HUES48 (cell line): Measurements from ENCODE around the gene COQ2.
A peak's percentile ranks its signal among the peaks of the same experiment; 100 is the strongest.
"Not testable (repeated sequence)": the region's sequence is repeated elsewhere in the genome, so short reads cannot be mapped to it uniquely, and the experiment has no call there.

ENCODE experiments used
- H3K27ac ChIP-seq: one replicate; pipeline ENCODE4 v1.7.0; 2013; ENCODE audit warnings: low read depth, low read length, inconsistent platforms
- H3K27me3 ChIP-seq: 2 replicates; pipeline ENCODE4 v1.6.1; 2013; ENCODE audit warnings: mild to moderate bottlenecking, low read length; ENCODE audit not compliant: control insufficient read depth, insufficient read depth
- H3K36me3 ChIP-seq: 2 replicates; pipeline ENCODE4 v1.6.1; 2013; ENCODE audit warnings: low read length; ENCODE audit not compliant: control insufficient read depth, insufficient read depth
- H3K4me1 ChIP-seq: 2 replicates; pipeline ENCODE4 v1.6.1; 2013; ENCODE audit warnings: mild to moderate bottlenecking, low read length; ENCODE audit not compliant: control insufficient read depth, insufficient read depth
- H3K4me3 ChIP-seq: 2 replicates; pipeline ENCODE4 v1.5.1; 2013; ENCODE audit warnings: mild to moderate bottlenecking, low read depth, low read length
- H3K9ac ChIP-seq: 2 replicates; pipeline ENCODE4 v1.6.1; 2013; ENCODE audit warnings: mild to moderate bottlenecking, low read depth, low read length, moderate library complexity
- H3K9me3 ChIP-seq: 2 replicates; pipeline ENCODE4 v1.6.1; 2013; ENCODE audit warnings: low read length; ENCODE audit not compliant: control insufficient read depth, insufficient read depth

The COQ2 gene

DNA sequence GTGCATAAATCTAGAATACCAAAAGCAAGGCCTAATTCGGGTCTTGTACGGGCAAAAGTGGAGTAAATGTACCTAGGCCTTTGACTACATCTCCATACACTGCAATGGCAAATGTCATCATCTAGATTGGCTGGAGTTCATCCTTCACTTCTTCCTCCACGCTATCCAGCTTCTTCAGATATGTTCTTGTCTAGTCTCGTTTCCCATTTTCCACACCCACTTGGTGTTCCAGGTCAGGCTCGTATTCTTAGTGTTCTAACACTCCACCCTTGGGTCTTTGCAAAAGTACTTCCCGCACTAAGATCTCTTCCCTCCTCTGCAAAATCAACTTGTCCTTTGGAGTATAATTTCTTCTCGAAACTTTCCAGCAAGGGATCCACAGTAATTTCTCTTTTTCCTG lies 1.4 kb downstream of the COQ2 start:
- no peaks in the 10 kb centered on the region for H3K9me3 ChIP-seq
- peaks cover 7% of the 10 kb centered on the region; the same call in 1 of the 2 replicates for H3K36me3 ChIP-seq
- H3K4me3 ChIP-seq, result peak overlapping the region; percentile 87; the same call in 1 of the 2 replicates
- H3K27me3 ChIP-seq, result peaks cover 12% of the 10 kb centered on the region
- peaks cover 6% of the 10 kb centered on the region; the same call in 1 of the 2 replicates for H3K4me1 ChIP-seq
- no peak overlapping the region for H3K27ac ChIP-seq
- no peak overlapping the region for H3K9ac ChIP-seq

DNA sequence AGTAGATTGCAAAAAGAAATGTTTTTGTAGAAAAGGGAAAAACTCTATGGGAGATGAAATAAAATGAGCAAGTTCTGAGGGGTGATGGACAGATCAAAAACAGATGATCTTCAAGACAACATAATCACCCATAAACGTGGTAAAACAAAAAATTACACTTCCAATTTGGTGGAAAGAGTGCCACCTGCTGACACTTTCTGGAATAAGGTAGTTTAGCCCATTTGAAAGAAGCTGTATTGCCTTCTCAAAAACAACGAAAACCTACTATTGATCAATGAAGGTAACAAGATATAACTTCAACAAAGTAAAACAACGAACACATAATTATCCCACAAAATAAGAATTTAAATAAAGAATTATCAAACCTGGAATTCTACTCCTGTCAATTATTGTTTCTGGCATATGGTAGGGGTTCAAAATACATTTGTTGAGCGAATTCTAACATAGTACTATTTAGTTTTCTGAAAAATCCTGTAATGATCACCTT lies 2.5 kb downstream of the COQ2 start:
- H3K27ac ChIP-seq, result no peak overlapping the region
- H3K4me1 ChIP-seq, result peaks cover 6% of the 10 kb centered on the region; the same call in 1 of the 2 replicates
- no peaks in the 10 kb centered on the region for H3K9me3 ChIP-seq
- H3K36me3 ChIP-seq, result peaks cover 11% of the 10 kb centered on the region; the same call in 1 of the 2 replicates
- H3K27me3 ChIP-seq, result peaks cover 12% of the 10 kb centered on the region
- no peak overlapping the region for H3K4me3 ChIP-seq
- H3K9ac ChIP-seq, result no peak overlapping the region

DNA sequence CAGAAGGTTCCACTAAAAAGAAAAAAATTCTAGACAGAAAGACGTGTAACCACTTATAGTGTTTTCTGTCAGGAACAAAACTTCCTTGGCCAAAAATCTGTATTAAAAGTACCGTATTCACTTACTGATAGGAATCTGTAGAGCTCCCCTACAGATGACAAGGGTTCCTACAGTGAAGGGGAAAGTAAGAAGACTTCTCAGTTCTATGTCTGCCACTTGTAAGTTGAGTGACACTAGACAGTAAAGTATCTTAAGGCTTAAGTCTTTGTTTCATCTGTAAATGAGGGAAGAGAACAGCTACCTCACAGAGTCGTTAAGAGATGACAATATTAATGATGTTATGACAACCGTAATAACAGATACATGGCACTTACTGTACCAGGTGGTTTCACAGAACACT lies 3.3 kb downstream of the COQ2 start:
- Histone ChIP-seq H3K27ac (no peak overlapping the region), H3K4me1 (peaks cover 6% of the 10 kb centered on the region; the same call in 1 of the 2 replicates), H3K36me3 (peaks cover 14% of the 10 kb centered on the region; the same call in 1 of the 2 replicates), H3K27me3 (peaks cover 12% of the 10 kb centered on the region), H3K9ac (no peak overlapping the region), H3K9me3 (no peaks in the 10 kb centered on the region), H3K4me3 (no peak overlapping the region)

DNA sequence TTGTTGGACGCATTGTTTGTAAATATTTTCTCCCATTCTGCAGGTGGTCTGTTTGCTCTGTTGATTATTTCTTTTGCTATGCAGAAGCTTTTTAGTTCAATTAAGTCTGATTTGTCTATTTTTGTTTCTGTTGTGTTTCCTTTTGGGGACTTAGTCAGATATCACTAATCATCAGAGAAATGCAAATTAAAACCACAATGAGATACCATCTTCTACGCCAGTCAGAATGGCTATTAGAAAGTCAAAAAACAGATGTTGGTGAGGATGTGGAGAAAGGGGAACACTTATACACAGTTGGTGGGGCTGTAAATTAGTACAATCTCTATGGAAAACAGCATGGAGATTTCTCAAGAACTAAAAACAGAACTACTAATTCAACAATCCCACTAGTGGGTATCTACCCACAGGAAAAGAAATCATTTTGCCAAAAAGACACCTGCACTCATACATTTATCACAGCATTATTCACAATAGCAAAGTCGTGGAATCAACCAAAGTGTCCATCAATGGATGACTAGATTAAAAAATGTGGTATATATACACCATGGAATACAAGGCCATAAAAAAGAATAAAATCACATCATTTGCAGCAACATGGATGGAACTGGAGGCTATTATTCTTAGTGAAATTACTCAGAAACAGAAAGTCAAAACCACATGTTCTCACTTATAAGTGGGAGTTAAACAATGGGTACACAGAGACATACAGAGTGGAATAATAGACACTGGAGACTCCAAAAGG lies 8.1 kb downstream of the COQ2 start:
- no peaks in the 10 kb centered on the region for H3K9me3 ChIP-seq
- no peak overlapping the region for H3K4me3 ChIP-seq
- no peaks in the 10 kb centered on the region for H3K27me3 ChIP-seq
- no peak overlapping the region for H3K9ac ChIP-seq
- H3K4me1 ChIP-seq, result 0 out of 2 replicates have a peak, but pooled peaks cover under 1% of the 10 kb centered on the region
- peaks cover 34% of the 10 kb centered on the region for H3K36me3 ChIP-seq
- no peak overlapping the region for H3K27ac ChIP-seq

DNA sequence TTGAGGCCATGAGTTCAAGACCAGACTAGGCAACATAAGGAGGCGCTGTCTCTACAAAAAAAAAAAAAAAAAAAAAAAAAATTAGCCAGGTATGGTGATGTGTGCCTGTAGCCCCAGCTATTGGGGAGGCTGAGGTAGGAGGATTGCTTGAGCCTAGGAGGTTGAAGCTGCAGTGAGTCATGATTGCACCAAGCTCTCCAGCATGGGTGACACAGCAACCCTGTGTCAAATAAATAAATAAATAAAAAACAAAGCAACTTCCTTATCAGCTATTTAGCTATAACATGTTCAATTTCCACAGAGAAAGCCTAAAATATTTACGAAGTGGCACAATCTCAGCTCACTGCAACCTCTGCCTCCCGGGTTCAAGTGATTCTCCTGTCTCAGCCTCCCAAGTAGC lies 10.7 kb downstream of the COQ2 start:
- not testable (repeated sequence) for H3K27me3 ChIP-seq, H3K4me3 ChIP-seq, H3K9me3 ChIP-seq, H3K27ac ChIP-seq, H3K9ac ChIP-seq, H3K4me1 ChIP-seq
- H3K36me3 ChIP-seq, result peaks cover 39% of the 10 kb centered on the region

DNA sequence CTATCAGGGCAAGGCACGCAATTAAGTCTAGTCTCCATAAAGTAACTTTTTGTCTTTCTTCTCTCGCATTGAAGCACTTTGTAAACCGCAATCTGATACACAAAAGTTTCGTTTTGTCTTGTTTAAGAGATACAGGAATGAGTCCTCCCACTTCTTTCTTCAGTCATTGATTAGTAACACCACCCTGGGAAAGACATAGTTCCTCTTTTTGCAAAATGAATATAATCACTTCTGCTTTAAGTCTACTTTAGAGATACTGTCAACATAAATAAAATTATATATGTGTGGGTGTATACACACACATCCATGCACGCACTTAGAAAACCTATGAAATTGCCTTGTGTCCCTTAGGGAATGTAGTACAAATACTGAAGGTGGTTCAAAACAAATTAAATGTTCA lies 11.7 kb downstream of the COQ2 start:
- Histone ChIP-seq H3K9ac (no peak overlapping the region), H3K9me3 (no peaks in the 10 kb centered on the region), H3K27ac (no peak overlapping the region), H3K27me3 (no peaks in the 10 kb centered on the region), H3K4me1 (no peaks in the 10 kb centered on the region), H3K36me3 (peaks cover 40% of the 10 kb centered on the region), H3K4me3 (no peak overlapping the region)

DNA sequence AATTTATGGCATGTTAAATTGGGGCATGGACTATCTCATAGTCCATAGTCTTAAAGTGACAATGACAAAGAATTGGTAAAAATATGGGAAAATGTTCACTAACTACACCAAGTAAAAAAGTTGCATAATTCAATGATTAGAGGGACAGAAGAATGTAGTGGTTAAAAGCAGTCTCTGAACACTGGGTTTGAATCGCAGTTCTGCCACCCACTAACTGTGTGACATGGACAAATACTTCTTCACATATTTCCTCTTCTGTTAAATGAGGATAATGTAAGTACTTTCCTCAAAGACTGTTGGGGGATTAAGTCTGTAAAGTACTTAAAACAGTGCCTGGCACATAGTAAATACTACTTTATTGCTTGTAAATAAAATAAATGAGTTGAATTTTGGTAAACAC lies 15.3 kb downstream of the COQ2 start:
- H3K36me3 ChIP-seq, result peaks cover 52% of the 10 kb centered on the region
- H3K9me3 ChIP-seq, result no peaks in the 10 kb centered on the region
- H3K4me3 ChIP-seq, result no peak overlapping the region
- H3K27ac ChIP-seq, result no peak overlapping the region
- no peak overlapping the region for H3K9ac ChIP-seq
- H3K4me1 ChIP-seq, result no peaks in the 10 kb centered on the region
- no peaks in the 10 kb centered on the region for H3K27me3 ChIP-seq

DNA sequence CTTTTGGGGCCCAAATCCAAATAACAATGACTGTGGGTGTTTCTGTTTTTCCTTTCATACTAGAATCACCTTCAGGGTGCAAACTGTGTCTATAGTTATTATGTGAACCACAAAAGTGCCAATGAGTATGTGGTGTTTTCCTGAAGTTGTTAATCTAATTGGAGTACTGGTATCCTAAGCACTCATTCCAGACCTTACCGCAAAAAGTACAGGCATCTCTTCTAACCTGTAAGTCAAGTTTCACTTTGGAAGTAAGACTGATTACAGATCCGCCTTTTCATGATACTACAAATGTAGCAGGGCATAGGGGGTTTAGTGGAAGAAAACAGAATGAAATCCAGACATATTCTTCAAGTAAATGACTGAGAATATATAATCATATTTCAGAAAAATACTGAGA lies 16.1 kb downstream of the COQ2 start:
- H3K27ac ChIP-seq, result no peak overlapping the region
- H3K9ac ChIP-seq, result no peak overlapping the region
- no peaks in the 10 kb centered on the region for H3K4me1 ChIP-seq
- peaks cover 57% of the 10 kb centered on the region for H3K36me3 ChIP-seq
- H3K9me3 ChIP-seq, result no peaks in the 10 kb centered on the region
- H3K4me3 ChIP-seq, result no peak overlapping the region
- no peaks in the 10 kb centered on the region for H3K27me3 ChIP-seq

DNA sequence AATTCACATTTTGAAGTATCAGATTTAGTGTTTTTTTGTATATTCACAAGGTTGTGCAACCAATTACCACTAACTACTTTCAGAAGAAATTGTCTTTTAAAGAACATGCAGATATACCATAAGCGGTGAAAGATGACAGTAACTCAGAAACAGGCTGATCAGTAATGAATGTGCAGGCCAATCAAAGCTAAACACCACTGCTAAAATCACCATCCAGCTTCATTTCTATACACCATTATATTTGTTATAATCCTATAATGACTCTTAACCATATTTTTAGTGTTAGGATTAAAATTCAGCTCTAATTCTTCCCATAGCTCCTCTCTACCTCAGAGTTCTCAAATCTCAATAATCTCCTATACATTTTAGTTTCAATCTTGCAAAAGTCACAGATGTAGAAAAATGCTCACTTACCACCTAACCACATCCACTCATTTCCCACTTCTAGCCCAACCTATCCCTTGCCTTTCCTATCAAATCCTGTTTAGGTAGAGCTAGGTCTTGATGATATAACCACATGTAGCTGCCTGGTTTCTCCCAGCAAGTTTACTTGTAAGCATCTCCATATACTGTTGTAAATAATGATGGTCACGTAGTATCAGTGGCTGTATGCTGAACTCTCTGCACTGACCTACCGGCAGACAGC lies 16.6 kb downstream of the COQ2 start:
- Histone ChIP-seq H3K4me1 (no peaks in the 10 kb centered on the region), H3K9ac (no peak overlapping the region), H3K4me3 (no peak overlapping the region), H3K27ac (no peak overlapping the region), H3K36me3 (peaks cover 52% of the 10 kb centered on the region), H3K27me3 (no peaks in the 10 kb centered on the region), H3K9me3 (no peaks in the 10 kb centered on the region)

DNA sequence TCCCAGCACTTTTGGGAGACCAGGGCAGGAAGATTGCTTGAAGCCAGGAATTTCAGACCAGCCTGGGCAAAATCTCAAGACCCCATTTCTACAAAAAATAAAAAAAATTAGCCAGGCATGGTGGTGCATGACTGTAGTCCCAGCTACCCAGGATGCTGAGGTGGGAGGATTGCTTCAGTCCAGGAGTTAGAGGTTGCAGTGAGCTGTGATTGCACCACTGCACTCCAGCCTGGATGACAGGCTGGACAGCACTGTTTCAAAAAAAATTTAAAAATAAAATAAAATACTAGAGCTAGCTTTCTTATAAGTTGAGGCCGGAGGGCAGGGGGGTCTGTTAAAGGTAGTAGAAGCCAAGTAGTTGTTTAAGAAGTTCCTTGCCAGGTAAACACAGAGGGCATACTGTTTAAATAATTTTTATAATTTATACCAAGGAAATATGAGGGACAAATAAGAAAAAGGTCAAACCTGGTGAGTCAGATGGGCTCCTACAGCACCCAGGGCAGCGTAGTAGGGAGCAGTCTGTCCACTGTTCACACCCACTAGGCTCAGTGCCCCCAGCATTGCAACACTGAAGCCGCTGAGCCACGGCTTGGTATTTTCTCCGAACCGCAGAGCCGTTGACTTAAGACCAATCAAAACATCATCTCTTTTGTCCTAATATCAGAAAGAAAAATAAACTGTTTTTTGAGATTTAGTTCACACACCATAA lies 17.3 kb downstream of the COQ2 start:
- Histone ChIP-seq H3K27ac (no peak overlapping the region), H3K4me3 (no peak overlapping the region), H3K9me3 (no peaks in the 10 kb centered on the region), H3K36me3 (peaks cover 51% of the 10 kb centered on the region), H3K27me3 (no peaks in the 10 kb centered on the region), H3K4me1 (no peaks in the 10 kb centered on the region), H3K9ac (no peak overlapping the region)

DNA sequence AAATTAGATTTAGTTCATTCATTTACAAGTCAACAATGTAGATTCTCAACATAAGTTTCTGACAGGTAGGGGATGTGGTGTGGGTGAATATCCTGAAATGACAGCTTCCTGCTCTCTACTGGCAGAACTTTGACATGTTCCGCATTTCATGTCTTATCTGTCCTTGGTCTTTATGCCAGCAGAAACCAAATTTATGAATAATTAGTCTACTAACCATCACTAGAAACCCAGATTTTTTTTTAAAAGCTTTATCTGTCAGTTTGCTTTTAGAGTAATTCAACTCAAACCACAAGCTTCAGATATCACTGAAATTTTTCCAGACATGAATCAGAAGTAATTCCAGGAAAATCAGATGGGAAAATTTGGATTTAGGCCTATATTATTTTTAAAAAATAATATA lies 17.9 kb downstream of the COQ2 start:
- Histone ChIP-seq H3K36me3 (peaks cover 51% of the 10 kb centered on the region), H3K27me3 (no peaks in the 10 kb centered on the region), H3K27ac (no peak overlapping the region)

More for the DNA sequence above, 17.9 kb downstream of the COQ2 start:
- Histone ChIP-seq H3K9me3 (no peaks in the 10 kb centered on the region), H3K4me3 (no peak overlapping the region), H3K4me1 (no peaks in the 10 kb centered on the region), H3K9ac (no peak overlapping the region)
